Fibroblast of villous mesenchyme (primary cell): ENCODE data around the gene MAPKAPK2. TPM values are rescaled to one million over a fixed set of nuclear protein-coding genes. Genes with fewer than 3 reads are reported as not detected.

Experiments used
- DNase-seq: peaks from one replicate; pipeline ENCODE4 v3.0.0-alpha.2; 2010; ENCODE audit warnings: low read depth
- H3K4me3 ChIP-seq: 2 replicates; pipeline ENCODE4 v1.5.1; 2011; ENCODE audit warnings: low read depth, mild to moderate bottlenecking, low read length
- total RNA-seq: library from RNA; depleted of rRNA; stranded (reverse); fragments of >200 nt; gene quantifications from 2 replicates; pipeline ENCODE4 v1.2.3, GENCODE V29; 2012
- TF ChIP-seq, protein P1 (sequence below): IDR thresholded peaks from 2 replicates; pipeline ENCODE4 v1.5.1; 2012; ENCODE audit warnings: low read depth, mild to moderate bottlenecking, low read length; ENCODE audit not compliant: insufficient read depth

MAPKAPK2 gene
- total RNA-seq, 1 donor = 45.3 TPM

DNA sequence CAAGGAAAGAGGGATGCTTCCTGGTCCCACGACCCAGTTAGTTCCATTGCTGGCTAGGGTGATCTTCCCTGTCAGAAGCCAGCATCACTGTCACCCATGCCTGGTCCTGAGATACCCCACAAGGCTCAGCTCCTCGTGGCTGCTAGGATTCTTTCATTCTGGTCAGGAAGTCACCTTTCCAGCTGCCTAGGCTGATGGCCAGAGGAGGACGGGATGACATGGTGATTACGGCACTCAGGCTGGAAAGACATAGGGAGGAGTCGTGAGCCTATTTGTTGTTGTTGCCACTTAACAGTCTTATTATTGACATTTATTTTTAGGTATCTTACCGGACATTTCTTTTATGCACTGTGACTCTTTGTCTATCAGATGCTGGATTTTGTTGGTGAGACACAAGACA lies 20.0 kb upstream of the MAPKAPK2 start:
- TF ChIP-seq, protein P1, sequence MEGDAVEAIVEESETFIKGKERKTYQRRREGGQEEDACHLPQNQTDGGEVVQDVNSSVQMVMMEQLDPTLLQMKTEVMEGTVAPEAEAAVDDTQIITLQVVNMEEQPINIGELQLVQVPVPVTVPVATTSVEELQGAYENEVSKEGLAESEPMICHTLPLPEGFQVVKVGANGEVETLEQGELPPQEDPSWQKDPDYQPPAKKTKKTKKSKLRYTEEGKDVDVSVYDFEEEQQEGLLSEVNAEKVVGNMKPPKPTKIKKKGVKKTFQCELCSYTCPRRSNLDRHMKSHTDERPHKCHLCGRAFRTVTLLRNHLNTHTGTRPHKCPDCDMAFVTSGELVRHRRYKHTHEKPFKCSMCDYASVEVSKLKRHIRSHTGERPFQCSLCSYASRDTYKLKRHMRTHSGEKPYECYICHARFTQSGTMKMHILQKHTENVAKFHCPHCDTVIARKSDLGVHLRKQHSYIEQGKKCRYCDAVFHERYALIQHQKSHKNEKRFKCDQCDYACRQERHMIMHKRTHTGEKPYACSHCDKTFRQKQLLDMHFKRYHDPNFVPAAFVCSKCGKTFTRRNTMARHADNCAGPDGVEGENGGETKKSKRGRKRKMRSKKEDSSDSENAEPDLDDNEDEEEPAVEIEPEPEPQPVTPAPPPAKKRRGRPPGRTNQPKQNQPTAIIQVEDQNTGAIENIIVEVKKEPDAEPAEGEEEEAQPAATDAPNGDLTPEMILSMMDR = no peak
- no peak overlapping the region for H3K4me3 ChIP-seq
- no peak for DNase-seq

DNA sequence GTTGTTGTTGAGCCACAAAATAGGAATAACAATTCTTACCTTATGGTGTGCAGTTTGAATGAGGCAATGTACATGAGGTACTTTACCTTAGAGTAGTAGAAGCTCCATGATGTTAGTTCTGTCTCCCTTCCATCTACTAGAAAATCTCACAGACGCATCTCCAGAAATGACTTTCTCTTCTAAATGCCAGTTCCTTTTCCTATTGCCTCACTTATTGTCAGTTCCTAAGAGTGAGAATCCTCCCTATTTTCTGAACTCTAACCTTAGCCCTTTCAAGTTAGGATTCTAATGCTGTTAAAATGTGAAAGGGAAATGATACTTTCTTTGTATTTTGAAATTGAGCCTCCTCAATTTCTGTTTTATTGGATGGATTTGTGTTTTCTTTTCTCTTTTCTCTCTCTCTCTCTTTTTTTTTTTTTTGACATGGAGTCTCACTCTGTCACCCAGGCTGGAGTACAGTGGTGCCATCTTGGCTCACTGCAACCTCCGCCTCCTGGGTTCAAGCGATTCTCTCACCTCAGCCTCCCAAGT lies 18.6 kb upstream of the MAPKAPK2 start:
- TF ChIP-seq, protein P1 = no peak
- H3K4me3 ChIP-seq = no peak overlapping the region
- DNase-seq = no peak

DNA sequence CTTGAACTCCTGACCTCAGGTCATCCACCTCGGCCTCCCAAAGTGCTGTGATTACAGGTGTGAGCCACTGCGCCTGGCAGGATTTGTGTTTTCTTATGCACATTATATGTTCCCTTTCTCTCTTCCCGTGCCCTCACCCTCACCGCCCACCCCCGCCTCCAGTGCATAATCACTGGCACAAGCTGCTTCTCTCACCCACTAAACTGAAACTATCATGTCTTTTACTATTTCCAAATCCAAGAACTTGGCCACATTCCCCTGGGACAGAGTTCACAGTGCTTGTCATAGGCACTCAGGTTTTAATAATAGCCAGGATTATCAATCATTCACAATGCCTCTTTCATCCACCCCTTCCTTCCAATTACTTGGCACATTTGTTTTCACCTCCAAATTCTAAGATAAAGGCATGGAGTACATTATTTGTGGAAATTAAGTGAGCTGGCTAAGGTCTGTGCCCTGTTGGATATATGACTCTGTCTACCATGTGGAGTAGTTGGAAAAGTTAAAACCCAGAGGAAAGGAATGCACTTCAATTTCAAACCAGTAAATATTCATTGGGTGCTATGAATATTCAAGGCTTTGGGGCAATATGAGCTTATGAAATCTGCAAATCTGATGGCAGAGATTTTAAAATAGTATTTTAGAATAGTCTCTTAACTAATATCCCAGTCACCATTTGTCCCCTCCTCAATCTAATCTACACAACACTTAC lies 17.6 kb upstream of the MAPKAPK2 start:
- TF ChIP-seq, protein P1 = no peak
- DNase-seq = no peak
- H3K4me3 ChIP-seq = no peak overlapping the region

DNA sequence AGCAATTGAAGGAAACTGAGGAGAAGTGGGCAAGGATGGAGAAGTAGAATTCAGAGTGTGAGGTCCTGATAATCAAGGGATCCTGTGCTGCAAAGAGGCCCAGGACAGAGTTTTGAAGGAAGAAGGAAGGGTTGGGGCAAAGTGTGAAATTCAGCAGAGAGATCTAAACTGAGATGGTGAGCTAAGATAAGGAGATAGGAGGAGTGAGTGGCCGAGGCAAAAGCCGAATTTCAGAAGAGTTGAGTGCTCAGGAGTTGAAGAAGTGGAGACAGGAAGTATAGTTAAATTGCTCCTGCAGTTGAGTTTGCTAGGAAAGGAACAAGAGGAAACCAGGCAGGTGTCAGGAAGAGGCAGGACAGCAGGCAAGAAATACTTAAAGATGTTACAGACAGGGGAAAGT lies 16.4 kb upstream of the MAPKAPK2 start:
- TF ChIP-seq, protein P1 = no peak
- no peak overlapping the region for H3K4me3 ChIP-seq
- no peak for DNase-seq

DNA sequence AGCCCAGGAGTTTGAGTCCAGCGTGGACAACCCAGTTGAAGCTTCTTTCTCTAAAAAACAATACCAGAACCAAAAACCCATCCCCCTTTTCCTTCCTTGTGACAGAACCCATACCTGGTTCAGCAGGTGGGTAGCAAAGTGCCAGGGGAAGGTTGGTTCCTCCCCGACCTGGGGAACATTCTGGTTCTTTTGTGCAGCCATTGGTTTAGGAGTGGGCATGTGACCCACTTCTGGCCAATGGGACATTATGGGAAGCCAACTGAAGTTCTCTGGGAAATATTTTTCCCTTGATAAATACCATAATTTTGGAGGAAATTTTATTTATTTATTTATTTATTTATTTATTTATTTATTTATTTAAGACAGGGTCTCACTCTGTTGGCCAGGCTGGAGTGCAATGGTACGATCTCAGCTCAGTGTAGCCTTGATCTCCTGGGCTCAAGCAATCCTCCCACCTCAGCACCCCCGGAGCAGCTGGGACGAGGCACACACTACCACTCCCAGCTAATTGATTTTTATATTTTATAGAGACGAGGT lies 15.8 kb upstream of the MAPKAPK2 start:
- DNase-seq = no peak
- no peak overlapping the region for H3K4me3 ChIP-seq
- TF ChIP-seq, protein P1 = no peak

DNA sequence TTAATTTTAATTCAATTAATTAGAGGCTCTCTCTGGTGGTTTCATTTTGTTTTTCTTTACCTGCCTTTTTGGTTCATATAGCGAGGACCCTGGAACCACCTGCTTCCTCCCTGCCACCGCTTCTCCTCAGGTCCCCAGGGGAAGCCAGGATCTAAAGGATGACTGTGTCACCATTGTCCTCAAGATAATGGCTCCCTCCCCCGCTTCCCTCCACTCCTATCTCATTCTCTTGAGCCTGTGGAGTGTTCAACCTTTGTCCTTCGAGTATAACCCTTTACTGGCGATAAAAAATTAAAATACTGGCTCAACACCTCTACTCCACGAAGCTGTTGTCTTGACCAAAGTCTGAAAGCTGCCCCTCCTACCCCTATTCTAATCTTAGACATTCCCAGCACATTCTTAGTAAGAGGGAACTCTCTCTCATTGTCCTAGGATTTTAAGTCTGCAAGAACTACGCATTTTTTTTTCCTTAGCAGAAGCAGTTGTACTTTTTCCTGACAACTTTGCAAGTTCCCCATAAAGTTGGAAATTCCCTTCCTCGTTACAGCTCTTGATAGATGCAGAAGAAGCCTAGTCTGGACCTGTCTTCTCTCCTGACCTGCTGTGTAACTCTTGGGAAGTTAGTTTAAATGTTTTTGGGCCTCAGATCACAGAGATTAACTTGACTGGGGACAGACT lies 12.6 kb upstream of the MAPKAPK2 start:
- no peak for DNase-seq
- H3K4me3 ChIP-seq = no peak overlapping the region

More for the DNA sequence above, 12.6 kb upstream of the MAPKAPK2 start:
- TF ChIP-seq, protein P1 = no peak
